ENCODE measurements around the gene TRMT13. TPM values are rescaled to one million over a fixed set of nuclear protein-coding genes. Genes with fewer than 3 reads are reported as not detected.

TRMT13 gene
- total RNA-seq, 1 donor from 2014 or later: 17.8 TPM

Other genes starting within 250 kb of the TRMT13 start
- gene SLC35A3, start 163.2 kb upstream of the TRMT13 start, total RNA-seq: 30.6 TPM
- 3.0 TPM for gene SASS6, start 233 bp upstream of the TRMT13 start, total RNA-seq
- gene LRRC39, start 45.1 kb downstream of the TRMT13 start, total RNA-seq: 0.71 TPM
- gene DBT, start 116.7 kb downstream of the TRMT13 start, total RNA-seq: 17.4 TPM
- 31.1 TPM for gene RTCA, start 133.1 kb downstream of the TRMT13 start, total RNA-seq
- gene CDC14A, start 219.3 kb downstream of the TRMT13 start, total RNA-seq: 17.8 TPM

Data from lower lobe of right lung (tissue), 1 donor.